PC-9 (cell line): ENCODE data around the gene MYO16. TPM values are rescaled to one million over a fixed set of nuclear protein-coding genes. Genes with fewer than 3 reads are reported as not detected.

Source experiments
- Bru-seq: library from RNA; stranded (reverse); fragments of 400-500 nt; gene quantifications from one replicate; lab custom pipeline; 2021; lab: Mats Ljungman, UMichigan
- BruChase-seq, 2 experiments: library from RNA; stranded (reverse); fragments of 400-500 nt; gene quantifications; one replicate each; lab custom pipeline; 2021; lab: Mats Ljungman, UMichigan
- BruUV-seq: library from RNA; stranded (reverse); fragments of 400-500 nt; replicated peaks from 2 replicates; lab custom pipeline; 2021; lab: Mats Ljungman, UMichigan
- CTCF ChIA-PET: fragments of 300-600 bp; sonication (Branson Sonifier 250); formaldehyde crosslinking; loops from one replicate; lab custom pipeline; 2022; ENCODE audit warnings: antibody characterized with exemption; lab: Charles Lee
- POLR2A ChIA-PET: fragments of 300-600 bp; sonication (Branson Sonifier 250); formaldehyde crosslinking; loops from one replicate; lab custom pipeline; 2022; ENCODE audit warnings: antibody characterized with exemption; ENCODE audit not compliant: unreplicated experiment; lab: Charles Lee
- DNase-seq, 2 experiments: peaks; one replicate each; pipeline versions ENCODE4 v3.0.0 to v3.0.0-alpha.2; 2015 to 2022; ENCODE audit warnings: mixed read lengths in 1 of 2
- H2AFZ ChIP-seq: fragments of 200-600 bp; sonication (generic); 2 replicates; pipeline ENCODE4 v1.8.1; 2017; ENCODE audit warnings: antibody characterized with exemption
- H3F3A ChIP-seq: fragments of 200-600 bp; sonication (generic); 2 replicates; pipeline ENCODE4 v1.8.1; 2017; ENCODE audit warnings: antibody characterized with exemption, mild to moderate bottlenecking, low read depth; ENCODE audit not compliant: insufficient read depth
- H3K27ac ChIP-seq: fragments of 200-600 bp; sonication (generic); 2 replicates; pipeline ENCODE4 v1.6.1; 2016; ENCODE audit warnings: mixed run types
- H3K27me3 ChIP-seq: fragments of 200-600 bp; sonication (generic); 2 replicates; pipeline ENCODE4 v1.6.1; 2016; ENCODE audit warnings: low read depth, mixed run types; ENCODE audit not compliant: insufficient read depth
- H3K36me3 ChIP-seq: fragments of 200-600 bp; sonication (generic); 2 replicates; pipeline ENCODE4 v1.6.1; 2016; ENCODE audit warnings: low read depth, mixed run types
- H3K4me1 ChIP-seq: fragments of 200-600 bp; sonication (generic); replicated peaks from 2 replicates; pipeline ENCODE4 v1.6.1; 2016; ENCODE audit warnings: mixed run types; ENCODE audit not compliant: insufficient read depth
- H3K4me2 ChIP-seq: fragments of 200-600 bp; sonication (generic); 2 replicates; pipeline ENCODE4 v1.6.1; 2017; ENCODE audit warnings: mixed run types
- H3K4me3 ChIP-seq: fragments of 200-600 bp; sonication (generic); 2 replicates; pipeline ENCODE4 v1.6.1; 2016; ENCODE audit warnings: mixed run types
- H3K79me2 ChIP-seq: fragments of 200-600 bp; sonication (generic); 2 replicates; pipeline ENCODE4 v1.6.1; 2017; ENCODE audit warnings: low read depth, mixed run types
- H3K9me2 ChIP-seq: fragments of 200-600 bp; sonication (generic); 2 replicates; pipeline ENCODE4 v1.8.1; 2017; ENCODE audit warnings: mild to moderate bottlenecking; ENCODE audit not compliant: insufficient read depth
- H3K9me3 ChIP-seq: fragments of 200-600 bp; sonication (generic); 2 replicates; pipeline ENCODE4 v1.8.1; 2016; ENCODE audit warnings: low read depth; ENCODE audit not compliant: insufficient read depth
- H4K20me1 ChIP-seq: fragments of 200-600 bp; sonication (generic); 2 replicates; pipeline ENCODE4 v1.8.1; 2017; ENCODE audit not compliant: insufficient read depth
- EZH2 ChIP-seq: fragments of 200-600 bp; sonication (generic); IDR thresholded peaks from 2 replicates; pipeline ENCODE4 v1.8.0; 2017; ENCODE audit warnings: antibody characterized with exemption, low read depth
- intact Hi-C: fragments of 100-400 bp; cut with micrococcal nuclease; formaldehyde crosslinking; loops from one replicate; pipeline ENCODE4 v1.10.0; 2022; ENCODE audit not compliant: unreplicated experiment
- long read RNA-seq: library from polyadenylated mRNA; stranded (forward); transcript quantifications from one replicate; pipeline ENCODE4 v2.0.0, GENCODE V29; 2022
- total RNA-seq: library from RNA; stranded (reverse); gene quantifications from 2 replicates; pipeline ENCODE4 v1.2.3, GENCODE V29; 2021
- TF ChIP-seq, protein P1 (sequence below): fragments of 200-600 bp; sonication (generic); conservative IDR thresholded peaks from 2 replicates; pipeline ENCODE4 v1.6.1; 2017; ENCODE audit warnings: mixed run types, antibody characterized with exemption, mild to moderate bottlenecking, moderate library complexity

Gene MYO16
- total RNA-seq (0.13 and 0.59 TPM in 2 replicates), Bru-seq, nascent RNA (percentile 19 among the genes with signal in this experiment), BruChase-seq, experiment 1, labeled RNA remaining after a 2-hour chase (percentile 11 among the genes with signal in this experiment), BruChase-seq, experiment 2, labeled RNA remaining after a 6-hour chase (percentile 9 among the genes with signal in this experiment)
- long read RNA-seq, partial matches to known transcripts, result 0 of 20 reads
- long read RNA-seq, other reads (novel, unspliced or antisense), result 20 of 20 reads

DNA sequence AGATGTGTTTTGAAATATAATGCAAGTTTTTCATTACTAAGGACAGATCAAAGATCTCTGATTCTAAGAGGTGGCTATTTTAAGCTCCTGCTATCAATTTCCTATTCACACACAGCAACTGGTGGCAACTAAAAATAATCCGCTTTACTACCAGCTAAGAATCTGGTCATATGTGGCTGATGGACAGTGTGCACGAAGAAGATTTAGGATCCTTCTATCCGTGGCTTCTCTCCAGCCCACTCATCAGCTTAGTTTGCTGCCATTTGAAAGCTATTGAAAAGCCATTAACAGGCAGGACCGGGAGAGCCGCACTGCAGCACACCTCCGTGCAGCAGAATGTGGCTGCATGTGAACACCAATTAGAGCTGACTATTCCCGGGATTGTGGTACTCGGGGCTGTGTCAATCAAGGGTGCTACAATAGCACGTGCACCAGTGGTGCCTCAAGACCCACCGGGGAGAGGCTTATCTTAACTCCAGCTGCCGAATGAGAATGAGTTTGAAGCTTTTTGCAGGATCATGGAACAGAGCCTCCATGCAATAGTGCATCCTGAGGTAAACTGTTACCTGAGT, at the start of gene MYO16:
Gene MYO16, plus strand, starts transcription at position 431 of the 572 bp plus-strand sequence. CDS start 234 bp downstream, outside the sequence.
- intact Hi-C loops, result no loop called here
- no peak for TF ChIP-seq EZH2
- TF ChIP-seq, protein P1, sequence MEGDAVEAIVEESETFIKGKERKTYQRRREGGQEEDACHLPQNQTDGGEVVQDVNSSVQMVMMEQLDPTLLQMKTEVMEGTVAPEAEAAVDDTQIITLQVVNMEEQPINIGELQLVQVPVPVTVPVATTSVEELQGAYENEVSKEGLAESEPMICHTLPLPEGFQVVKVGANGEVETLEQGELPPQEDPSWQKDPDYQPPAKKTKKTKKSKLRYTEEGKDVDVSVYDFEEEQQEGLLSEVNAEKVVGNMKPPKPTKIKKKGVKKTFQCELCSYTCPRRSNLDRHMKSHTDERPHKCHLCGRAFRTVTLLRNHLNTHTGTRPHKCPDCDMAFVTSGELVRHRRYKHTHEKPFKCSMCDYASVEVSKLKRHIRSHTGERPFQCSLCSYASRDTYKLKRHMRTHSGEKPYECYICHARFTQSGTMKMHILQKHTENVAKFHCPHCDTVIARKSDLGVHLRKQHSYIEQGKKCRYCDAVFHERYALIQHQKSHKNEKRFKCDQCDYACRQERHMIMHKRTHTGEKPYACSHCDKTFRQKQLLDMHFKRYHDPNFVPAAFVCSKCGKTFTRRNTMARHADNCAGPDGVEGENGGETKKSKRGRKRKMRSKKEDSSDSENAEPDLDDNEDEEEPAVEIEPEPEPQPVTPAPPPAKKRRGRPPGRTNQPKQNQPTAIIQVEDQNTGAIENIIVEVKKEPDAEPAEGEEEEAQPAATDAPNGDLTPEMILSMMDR, result no peak
- Histone ChIP-seq H4K20me1 (no peaks in the 10 kb centered on the region), H3K9me2 (no peaks in the 10 kb centered on the region), H2AFZ (no peak within 1 kb of the TSS), H3K4me2 (no peak within 1 kb of the TSS), H3K4me3 (no peak within 1 kb of the TSS), H3K36me3 (no peaks in the 10 kb centered on the region), H3K79me2 (no peaks in the 10 kb centered on the region), H3K9me3 (no peaks in the 10 kb centered on the region), H3K4me1 (no peaks in the 10 kb centered on the region), H3F3A (no peaks in the 10 kb centered on the region), H3K27ac (no peak within 1 kb of the TSS), H3K27me3 (peaks cover 30% of the 10 kb centered on the region; the same call in 1 of the 2 replicates)
- ChIA-PET CTCF (no interaction called here), POLR2A (no interaction called here)
- DNase-seq, result no peak
- BruUV-seq, result no TSS peak

DNA sequence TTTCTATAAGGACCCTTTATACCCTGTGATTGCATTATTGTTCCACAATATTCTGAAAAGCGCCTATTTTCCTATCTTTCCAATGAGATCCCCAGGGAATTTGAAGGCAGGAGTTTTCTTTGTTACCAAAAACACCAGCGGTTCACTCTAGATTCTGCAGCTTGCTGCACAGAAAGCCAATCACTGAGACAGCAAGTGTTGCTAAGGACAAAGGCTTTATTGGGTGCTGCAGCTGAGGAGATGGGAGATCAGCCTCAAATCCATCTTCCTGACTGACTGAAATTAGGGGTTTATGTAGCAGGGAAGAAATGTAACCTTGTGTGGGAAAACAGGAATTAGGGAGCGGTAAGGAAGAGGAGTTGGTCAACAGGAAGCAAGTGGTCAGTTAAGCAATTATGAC, 42.6 kb upstream of the MYO16 start:
- Histone ChIP-seq H3K9me2 (no peaks in the 10 kb centered on the region), H4K20me1 (no peaks in the 10 kb centered on the region), H3K79me2 (no peaks in the 10 kb centered on the region), H3F3A (no peaks in the 10 kb centered on the region), H3K4me1 (no peaks in the 10 kb centered on the region), H3K27ac (no peak overlapping the region), H3K4me3 (no peak overlapping the region), H3K4me2 (no peak overlapping the region), H2AFZ (0 out of 2 replicates have a peak overlapping the region, but pooled peaks have one; percentile 13), H3K27me3 (0 out of 2 replicates have a peak, but pooled peaks cover 7% of the 10 kb centered on the region), H3K36me3 (no peaks in the 10 kb centered on the region), H3K9me3 (no peaks in the 10 kb centered on the region)
- intact Hi-C loops, result no loop called here
- BruUV-seq, result no TSS peak
- no peak for DNase-seq
- CTCF ChIA-PET, result no interaction called here
- POLR2A ChIA-PET, result no interaction called here
- TF ChIP-seq, protein P1, result no peak
- no peak for TF ChIP-seq EZH2

DNA sequence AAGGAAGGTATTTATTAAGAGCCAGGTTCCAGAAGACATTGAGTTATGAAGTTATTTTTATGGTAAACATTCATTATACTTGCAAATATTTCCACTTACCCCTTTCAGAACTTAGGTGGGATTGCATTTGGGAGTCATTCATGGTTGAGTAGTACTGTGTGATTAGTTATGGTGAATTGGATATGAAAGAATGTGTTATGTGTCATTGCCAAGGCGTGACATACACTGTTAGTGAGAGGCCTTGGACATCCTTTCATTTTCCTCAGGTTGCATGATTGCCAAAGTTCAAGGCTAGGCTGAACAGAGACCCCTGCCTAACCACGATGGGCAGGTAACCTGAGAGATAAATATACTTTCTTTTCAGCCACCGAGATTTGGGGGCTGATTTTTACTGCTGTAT, 40.9 kb upstream of the MYO16 start:
- TF ChIP-seq, protein P1, result no peak
- no peak for TF ChIP-seq EZH2
- Histone ChIP-seq H3K27ac (no peak overlapping the region), H3K9me2 (no peaks in the 10 kb centered on the region), H3K4me3 (no peak overlapping the region), H3K4me1 (no peaks in the 10 kb centered on the region), H4K20me1 (no peaks in the 10 kb centered on the region), H2AFZ (no peak overlapping the region), H3K36me3 (no peaks in the 10 kb centered on the region), H3F3A (no peaks in the 10 kb centered on the region), H3K9me3 (no peaks in the 10 kb centered on the region), H3K79me2 (no peaks in the 10 kb centered on the region), H3K27me3 (peaks cover 7% of the 10 kb centered on the region), H3K4me2 (no peak overlapping the region)
- ChIA-PET CTCF (no interaction called here), POLR2A (no interaction called here)
- no TSS peak for BruUV-seq
- intact Hi-C loops, result no loop called here
- DNase-seq, result no peak
